BLaER1 (cell line): ENCODE results near the gene PRND.

Experiments
- H3K27ac ChIP-seq: shearing (Covaris generic); formaldehyde crosslinking; 2 replicates; pipeline ENCODE4 v1.8.1; 2022
- H3K27me3 ChIP-seq: shearing (Covaris generic); formaldehyde crosslinking; 2 replicates; pipeline ENCODE4 v1.8.1; 2022
- H3K36me3 ChIP-seq: shearing (Covaris generic); formaldehyde crosslinking; 2 replicates; pipeline ENCODE4 v1.8.1; 2022
- H3K4me1 ChIP-seq: shearing (Covaris generic); formaldehyde crosslinking; 2 replicates; pipeline ENCODE4 v1.8.1; 2022
- H3K4me2 ChIP-seq: shearing (Covaris generic); formaldehyde crosslinking; 2 replicates; pipeline ENCODE4 v1.8.1; 2022
- H3K4me3 ChIP-seq: shearing (Covaris generic); formaldehyde crosslinking; 2 replicates; pipeline ENCODE4 v1.8.1; 2022
- H3K9ac ChIP-seq: shearing (Covaris generic); formaldehyde crosslinking; 2 replicates; pipeline ENCODE4 v1.8.1; 2022
- H3K9me3 ChIP-seq: shearing (Covaris generic); formaldehyde crosslinking; 2 replicates; pipeline ENCODE4 v1.8.1; 2022
- H4K20me1 ChIP-seq: shearing (Covaris generic); formaldehyde crosslinking; 2 replicates; pipeline ENCODE4 v1.8.1; 2022
- Cebpa-rat ChIP-seq: shearing (Covaris generic); IDR thresholded peaks from 2 replicates; pipeline ENCODE4 v1.8.1; 2022

Gene PRND

GRCh38 chr20:4685923-4686221 lies 35.8 kb upstream of the PRND start:
- H3K4me3 ChIP-seq: peak overlapping the region; percentile 86
- H3K36me3 ChIP-seq: peaks cover 5% of the 10 kb centered on the region; the same call in 1 of the 2 replicates
- no peaks in the 10 kb centered on the region for H3K27me3 ChIP-seq
- H3K9ac ChIP-seq: peak overlapping the region; percentile 92
- H3K27ac ChIP-seq: peak overlapping the region; percentile 93
- peaks cover 38% of the 10 kb centered on the region for H4K20me1 ChIP-seq
- H3K9me3 ChIP-seq: no peaks in the 10 kb centered on the region
- H3K4me2 ChIP-seq: peak overlapping the region; percentile 82
- H3K4me1 ChIP-seq: peaks cover 36% of the 10 kb centered on the region
- no peak for TF ChIP-seq Cebpa-rat

- peak overlapping the region; percentile 82 for H3K4me2 ChIP-seq
Measured at GRCh38 chr20:4688305-4688704, 33.4 kb upstream of the PRND start.

DNA sequence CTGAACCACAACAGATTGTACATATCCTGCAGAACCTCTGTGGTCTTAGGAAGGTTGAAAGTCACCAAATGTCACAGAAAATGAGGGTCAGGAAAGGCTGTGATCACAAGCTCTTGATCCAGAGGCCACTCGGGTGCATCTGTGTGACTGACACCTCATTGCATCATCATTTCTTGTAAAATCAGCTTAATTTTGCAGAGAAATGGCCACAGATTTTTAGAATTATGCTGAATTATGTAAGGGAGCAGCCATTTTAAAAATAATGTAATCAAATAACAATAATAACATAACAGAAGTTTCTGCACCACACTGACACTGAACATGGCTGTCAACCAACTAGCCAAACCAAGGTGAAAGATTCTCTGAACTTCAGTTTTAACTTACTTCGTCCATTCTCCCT lies 32.5 kb upstream of the PRND start:
- H3K36me3 ChIP-seq: peaks cover 21% of the 10 kb centered on the region
- no peak overlapping the region for H3K4me3 ChIP-seq
- no peak for TF ChIP-seq Cebpa-rat
- no peak overlapping the region for H3K27ac ChIP-seq
- H3K9me3 ChIP-seq: no peaks in the 10 kb centered on the region
- H3K4me1 ChIP-seq: peaks cover 36% of the 10 kb centered on the region
- peaks cover 72% of the 10 kb centered on the region for H4K20me1 ChIP-seq
- no peak overlapping the region for H3K9ac ChIP-seq
- H3K4me2 ChIP-seq: no peak overlapping the region
- H3K27me3 ChIP-seq: no peaks in the 10 kb centered on the region

More at GRCh38 chr20:4688305-4688704, 33.4 kb upstream of the PRND start:
- no peak overlapping the region for H3K9ac ChIP-seq
- no peak overlapping the region for H3K4me3 ChIP-seq
- H3K4me1 ChIP-seq: peaks cover 36% of the 10 kb centered on the region
- H3K27me3 ChIP-seq: no peaks in the 10 kb centered on the region
- H3K36me3 ChIP-seq: peaks cover 12% of the 10 kb centered on the region
- TF ChIP-seq Cebpa-rat: no peak
- no peaks in the 10 kb centered on the region for H3K9me3 ChIP-seq
- H3K27ac ChIP-seq: no peak overlapping the region
- H4K20me1 ChIP-seq: peaks cover 62% of the 10 kb centered on the region

DNA sequence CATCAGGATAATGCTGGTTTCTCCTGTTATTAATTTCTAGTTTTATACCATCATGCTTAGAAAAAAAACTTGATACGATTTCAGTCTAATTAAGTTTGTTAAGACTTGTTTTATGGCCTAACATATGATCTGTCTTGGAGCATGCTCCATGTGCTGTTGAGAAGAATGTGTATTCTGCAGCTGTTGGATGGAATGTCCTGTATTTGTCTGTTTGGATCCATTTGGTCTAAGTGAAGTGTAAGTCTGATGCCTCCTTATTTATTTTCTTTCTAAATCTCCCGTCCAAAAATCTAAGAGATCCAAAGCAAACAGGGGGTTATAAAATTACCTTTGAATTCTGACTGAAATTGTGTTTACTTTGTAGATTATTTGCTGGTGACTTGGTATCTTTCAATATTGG lies 30.0 kb upstream of the PRND start:
- no peaks in the 10 kb centered on the region for H3K9me3 ChIP-seq
- no peak for TF ChIP-seq Cebpa-rat
- H3K4me2 ChIP-seq: no peak overlapping the region
- H3K4me1 ChIP-seq: peaks cover 27% of the 10 kb centered on the region
- H3K36me3 ChIP-seq: peaks cover 37% of the 10 kb centered on the region
- H3K27me3 ChIP-seq: no peaks in the 10 kb centered on the region
- no peak overlapping the region for H3K4me3 ChIP-seq
- H3K27ac ChIP-seq: no peak overlapping the region
- H4K20me1 ChIP-seq: peaks cover 96% of the 10 kb centered on the region
- no peak overlapping the region for H3K9ac ChIP-seq

DNA sequence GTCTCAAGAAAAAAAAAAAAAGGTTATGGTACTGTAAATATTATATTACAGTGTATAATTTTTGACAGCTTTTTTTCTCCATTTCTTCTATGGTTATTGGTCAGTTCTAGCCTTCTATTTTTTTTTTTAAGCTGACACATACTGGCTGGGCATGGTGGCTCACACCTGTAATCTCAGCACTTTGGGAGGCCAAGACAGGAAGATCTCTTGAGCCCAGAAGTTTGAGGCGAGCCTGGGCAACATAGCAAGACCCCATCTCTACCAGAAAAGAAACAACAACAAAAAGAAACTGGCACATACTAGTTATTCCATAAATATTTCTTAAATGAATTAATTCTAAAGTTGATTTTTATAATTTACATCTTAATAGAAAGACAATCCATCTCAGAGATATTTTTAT lies 27.6 kb upstream of the PRND start:
- peaks cover 8% of the 10 kb centered on the region; the same call in 1 of the 2 replicates for H3K4me1 ChIP-seq
- peaks cover 99% of the 10 kb centered on the region for H4K20me1 ChIP-seq
- TF ChIP-seq Cebpa-rat: no peak
- H3K4me3 ChIP-seq: no peak overlapping the region
- no peak overlapping the region for H3K27ac ChIP-seq
- no peak overlapping the region for H3K4me2 ChIP-seq
- no peak overlapping the region for H3K9ac ChIP-seq
- peaks cover 53% of the 10 kb centered on the region for H3K36me3 ChIP-seq
- no peaks in the 10 kb centered on the region for H3K27me3 ChIP-seq
- no peaks in the 10 kb centered on the region for H3K9me3 ChIP-seq

GRCh38 chr20:4697189-4697830 lies 24.4 kb upstream of the PRND start:
- H3K36me3 ChIP-seq: peaks cover 65% of the 10 kb centered on the region
- H3K9me3 ChIP-seq: no peaks in the 10 kb centered on the region
- no peak overlapping the region for H3K27ac ChIP-seq
- peaks cover 97% of the 10 kb centered on the region for H4K20me1 ChIP-seq
- H3K4me2 ChIP-seq: no peak overlapping the region
- no peaks in the 10 kb centered on the region for H3K4me1 ChIP-seq
- no peak for TF ChIP-seq Cebpa-rat
- H3K4me3 ChIP-seq: no peak overlapping the region
- no peaks in the 10 kb centered on the region for H3K27me3 ChIP-seq
- no peak overlapping the region for H3K9ac ChIP-seq

GRCh38 chr20:4697831-4698221 lies 23.9 kb upstream of the PRND start:
- Histone ChIP-seq H4K20me1 (peaks cover 97% of the 10 kb centered on the region), H3K4me1 (no peaks in the 10 kb centered on the region), H3K27ac (no peak overlapping the region), H3K9me3 (no peaks in the 10 kb centered on the region), H3K36me3 (peaks cover 63% of the 10 kb centered on the region), H3K4me3 (no peak overlapping the region), H3K4me2 (no peak overlapping the region), H3K9ac (no peak overlapping the region), H3K27me3 (no peaks in the 10 kb centered on the region)
- no peak for TF ChIP-seq Cebpa-rat

GRCh38 chr20:4699216-4699615 lies 22.5 kb upstream of the PRND start:
- no peak overlapping the region for H3K9ac ChIP-seq
- no peaks in the 10 kb centered on the region for H3K9me3 ChIP-seq
- no peak overlapping the region for H3K4me2 ChIP-seq
- peaks cover 50% of the 10 kb centered on the region for H3K36me3 ChIP-seq
- no peak overlapping the region for H3K4me3 ChIP-seq
- H3K27ac ChIP-seq: no peak overlapping the region
- peaks cover 7% of the 10 kb centered on the region for H3K4me1 ChIP-seq
- H4K20me1 ChIP-seq: peaks cover 87% of the 10 kb centered on the region
- H3K27me3 ChIP-seq: no peaks in the 10 kb centered on the region
- no peak for TF ChIP-seq Cebpa-rat

DNA sequence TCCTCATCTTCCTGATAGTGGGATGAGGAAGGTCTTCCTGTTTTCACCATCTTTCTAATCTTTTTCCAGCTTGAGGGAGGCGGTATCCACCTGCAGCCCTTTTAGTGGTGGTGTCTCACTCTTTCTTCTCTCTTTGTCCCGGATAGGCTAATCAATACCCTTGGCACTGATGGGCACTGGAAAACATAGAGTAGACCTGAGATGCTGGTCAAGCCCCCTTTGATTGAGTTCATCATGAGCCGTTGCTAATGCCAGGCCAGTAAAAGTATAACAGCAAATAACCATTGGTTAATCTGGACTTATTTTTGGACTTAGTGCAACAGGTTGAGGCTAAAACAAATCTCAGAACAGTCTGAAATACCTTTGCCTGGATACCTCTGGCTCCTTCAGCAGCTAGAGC lies 21.8 kb upstream of the PRND start:
- Histone ChIP-seq H4K20me1 (peaks cover 81% of the 10 kb centered on the region), H3K4me1 (peaks cover 15% of the 10 kb centered on the region), H3K9ac (no peak overlapping the region), H3K27ac (no peak overlapping the region), H3K4me3 (no peak overlapping the region), H3K4me2 (no peak overlapping the region), H3K27me3 (no peaks in the 10 kb centered on the region), H3K36me3 (peaks cover 50% of the 10 kb centered on the region), H3K9me3 (no peaks in the 10 kb centered on the region)
- no peak for TF ChIP-seq Cebpa-rat

- Histone ChIP-seq H3K4me1 (peaks cover 18% of the 10 kb centered on the region), H3K9ac (no peak overlapping the region), H3K4me3 (no peak overlapping the region), H3K9me3 (no peaks in the 10 kb centered on the region), H3K4me2 (no peak overlapping the region), H3K36me3 (peaks cover 28% of the 10 kb centered on the region), H3K27me3 (no peaks in the 10 kb centered on the region), H4K20me1 (peaks cover 53% of the 10 kb centered on the region), H3K27ac (no peak overlapping the region)
- TF ChIP-seq Cebpa-rat: no peak
Measured at GRCh38 chr20:4702562-4703280, 19.0 kb upstream of the PRND start.
